Suprapubic skin (tissue), 3 donors: ENCODE measurements around the gene TRRAP.

Source experiments
- EP300 ChIP-seq: sonication (generic); formaldehyde crosslinking; IDR thresholded peaks from one replicate; pipeline ENCODE4 v1.6.1; 2017; ENCODE audit warnings: antibody characterized with exemption
- TF ChIP-seq, protein P1 (sequence below), 2 donors: fragments of 200-600 bp in 1 of 2; fragments of 450-650 bp in 1 of 2; sonication (generic) in 1 of 2; IDR thresholded peaks; one replicate each; pipeline ENCODE4 v1.5.1; 2016 to 2019; ENCODE audit warnings: antibody characterized with exemption in 2 of 2, mild to moderate bottlenecking in 1 of 2, moderate library complexity in 1 of 2

DNA sequence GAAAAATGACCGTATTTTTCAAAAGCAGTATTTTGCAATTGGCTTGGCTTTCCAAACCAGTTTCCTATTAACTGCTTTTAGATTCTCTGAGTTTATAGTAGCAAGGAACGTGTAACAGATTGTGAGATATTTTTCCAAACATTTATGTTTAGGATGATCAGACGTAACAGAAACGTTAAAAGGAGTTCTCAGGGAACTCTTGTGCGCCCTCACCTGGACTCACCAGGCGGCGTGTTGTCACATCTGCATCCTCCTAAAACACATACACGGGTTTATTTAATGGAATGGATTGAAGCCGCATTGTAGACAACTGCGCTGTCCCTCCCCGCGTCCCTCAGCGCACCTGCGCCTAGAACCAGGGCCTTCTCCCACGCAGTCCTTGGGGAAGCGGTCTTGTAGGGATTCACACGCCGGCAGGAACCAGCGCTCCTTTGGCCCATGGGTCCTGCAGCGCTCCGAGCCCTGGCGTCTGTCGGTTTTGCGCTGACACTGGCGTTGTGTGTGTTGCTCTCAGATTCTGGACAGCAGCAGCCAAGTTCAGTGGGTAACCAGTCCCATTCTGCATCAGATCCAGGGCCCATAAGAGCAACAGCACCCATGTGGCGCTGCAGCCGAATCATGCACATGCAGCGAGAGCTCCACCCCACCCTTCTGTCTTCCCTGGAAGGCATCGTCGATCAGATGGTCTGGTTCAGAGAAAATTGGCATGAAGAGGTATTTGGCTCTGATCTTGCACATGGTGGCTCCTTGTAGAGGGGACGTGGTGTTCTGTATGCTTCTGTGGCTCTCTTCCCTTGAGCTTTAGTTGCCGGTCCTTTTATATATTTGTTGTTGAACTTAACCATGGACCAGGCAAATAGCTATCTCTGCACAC, 114.9 kb downstream of the TRRAP start:
- TF ChIP-seq, protein P1, sequence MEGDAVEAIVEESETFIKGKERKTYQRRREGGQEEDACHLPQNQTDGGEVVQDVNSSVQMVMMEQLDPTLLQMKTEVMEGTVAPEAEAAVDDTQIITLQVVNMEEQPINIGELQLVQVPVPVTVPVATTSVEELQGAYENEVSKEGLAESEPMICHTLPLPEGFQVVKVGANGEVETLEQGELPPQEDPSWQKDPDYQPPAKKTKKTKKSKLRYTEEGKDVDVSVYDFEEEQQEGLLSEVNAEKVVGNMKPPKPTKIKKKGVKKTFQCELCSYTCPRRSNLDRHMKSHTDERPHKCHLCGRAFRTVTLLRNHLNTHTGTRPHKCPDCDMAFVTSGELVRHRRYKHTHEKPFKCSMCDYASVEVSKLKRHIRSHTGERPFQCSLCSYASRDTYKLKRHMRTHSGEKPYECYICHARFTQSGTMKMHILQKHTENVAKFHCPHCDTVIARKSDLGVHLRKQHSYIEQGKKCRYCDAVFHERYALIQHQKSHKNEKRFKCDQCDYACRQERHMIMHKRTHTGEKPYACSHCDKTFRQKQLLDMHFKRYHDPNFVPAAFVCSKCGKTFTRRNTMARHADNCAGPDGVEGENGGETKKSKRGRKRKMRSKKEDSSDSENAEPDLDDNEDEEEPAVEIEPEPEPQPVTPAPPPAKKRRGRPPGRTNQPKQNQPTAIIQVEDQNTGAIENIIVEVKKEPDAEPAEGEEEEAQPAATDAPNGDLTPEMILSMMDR (IDR thresholded peaks at IDR 0.05) = no peak
- no peak for TF ChIP-seq EP300
